T-cell (primary cell): ENCODE results near the gene ST8SIA3. TPM values are rescaled to one million over a fixed set of nuclear protein-coding genes. Genes with fewer than 3 reads are reported as not detected.
"Not testable (repeated sequence)": the region's sequence is repeated elsewhere in the genome, so short reads cannot be mapped to it uniquely, and the experiment has no call there.

Experiments used
- ATAC-seq, 4 experiments: fragments of 200-7000 bp in 3 of 4; fragments of 150-1000 bp in 1 of 4; cut with Tn5 transposase; replicated peaks in 1 of 4; 1 replicate in 3 of 4; 2 replicates in 1 of 4; pipeline ENCODE4 v1.10.0; 2021; ENCODE audit warnings: moderate library complexity in 3 of 4, mild to moderate bottlenecking in 2 of 4, moderate number of reproducible peaks in 1 of 4
- CTCF ChIA-PET, 2 donors: fragments of 300-600 bp; sonication (Branson Sonifier 250); formaldehyde crosslinking; loops; one replicate each; lab custom pipeline; 2022; ENCODE audit warnings: antibody characterized with exemption in 2 of 2; lab: Charles Lee
- POLR2A ChIA-PET, 2 donors: fragments of 300-600 bp; sonication (Branson Sonifier 250); formaldehyde crosslinking; loops; one replicate each; lab custom pipeline; 2022; ENCODE audit warnings: antibody characterized with exemption in 2 of 2; lab: Charles Lee
- DNase-seq, 35 experiments: peaks; one replicate each; pipeline versions ENCODE4 v3.0.0 to v3.0.0-alpha.2; 2013 to 2023
- H3K27ac ChIP-seq: one replicate; pipeline ENCODE4 v1.5.1; 2013; ENCODE audit warnings: low read length
- H3K27me3 ChIP-seq, 2 experiments: replicated peaks in 1 of 2; 1 replicate in 1 of 2; 2 replicates in 1 of 2; pipeline versions ENCODE4 v1.6.1 to v1.7.0; 2013; ENCODE audit warnings: low read length in 1 of 2, mixed read lengths in 1 of 2; ENCODE audit not compliant: control insufficient read depth in 2 of 2, insufficient read depth in 2 of 2; ENCODE audit errors: extremely low read depth in 1 of 2
- H3K36me3 ChIP-seq, 2 donors: 1 replicate in 1 of 2; 2 replicates in 1 of 2; pipeline versions ENCODE4 v1.6.1 to v1.7.0; 2013; ENCODE audit warnings: low read length in 1 of 2; ENCODE audit not compliant: control insufficient read depth in 2 of 2, insufficient read depth in 1 of 2; ENCODE audit errors: extremely low read depth in 1 of 2
- H3K4me1 ChIP-seq, 2 experiments: 1 replicate in 1 of 2; 2 replicates in 1 of 2; pipeline versions ENCODE4 v1.6.1 to v1.7.0; 2013; ENCODE audit warnings: low read length in 2 of 2, mixed read lengths in 1 of 2; ENCODE audit not compliant: insufficient read depth in 2 of 2, control insufficient read depth in 1 of 2; ENCODE audit errors: extremely low read depth in 1 of 2
- H3K4me3 ChIP-seq, 2 donors: 1 replicate in 1 of 2; 2 replicates in 1 of 2; pipeline versions ENCODE4 v1.5.1 to v1.7.0; 2013; ENCODE audit warnings: mild to moderate bottlenecking in 2 of 2, low read length in 1 of 2, moderate library complexity in 1 of 2; ENCODE audit not compliant: control insufficient read depth in 1 of 2; ENCODE audit errors: extremely low read depth in 1 of 2
- H3K9me3 ChIP-seq: 2 replicates; pipeline ENCODE4 v1.7.0; 2013
- H3K27ac Mint-ChIP-seq, 2 donors: one replicate each; pipeline ENCODE4 v1.8.0; 2020 to 2021; ENCODE audit warnings: mild to moderate bottlenecking in 2 of 2, mixed read lengths in 2 of 2
- H3K27me3 Mint-ChIP-seq, 2 donors: one replicate each; pipeline ENCODE4 v1.8.0; 2021 to 2022; ENCODE audit warnings: mixed read lengths in 2 of 2
- H3K36me3 Mint-ChIP-seq: one replicate; pipeline ENCODE4 v1.8.0; 2021; ENCODE audit warnings: mixed read lengths
- H3K4me1 Mint-ChIP-seq, 3 donors: one replicate each; pipeline ENCODE4 v1.8.0; 2020 to 2022; ENCODE audit warnings: mixed read lengths in 3 of 3, mild to moderate bottlenecking in 1 of 3
- H3K4me3 Mint-ChIP-seq, 3 donors: one replicate each; pipeline ENCODE4 v1.8.0; 2020 to 2022; ENCODE audit warnings: mild to moderate bottlenecking in 3 of 3, mixed read lengths in 3 of 3, moderate library complexity in 3 of 3
- H3K9me3 Mint-ChIP-seq, 3 donors: one replicate each; pipeline ENCODE4 v1.8.0; 2020 to 2022; ENCODE audit warnings: mixed read lengths in 3 of 3
- WGBS: methylation state at CpG from one replicate; pipeline ENCODE4 v1.1.5; 2013; ENCODE audit warnings: missing lambda C conversion rate; ENCODE audit not compliant: insufficient coverage; 5-methylcytosine and 5-hydroxymethylcytosine counted together
- total RNA-seq, 35 experiments: library from RNA in 6 of 35; stranded (reverse) in 6 of 35; fragments of 120-200 nt in 1 of 35; gene quantifications; one replicate each; pipeline versions ENCODE4 v1.2.1 to v1.2.4 and lab custom pipeline; 2013 to 2026

The ST8SIA3 gene
- total RNA-seq, 5 donors from 2014 or later (not counting 1 experiment from before 2014, with no cell fraction given) = not detected

- ChIA-PET CTCF (interaction anchor here in 1 of 2 donors (0.5 kb wide), 1 partner anchor 1139 kb away, joined by 3 read pairs; no protein-coding TSS in a partner anchor), POLR2A (no interaction called here)
- Mint-ChIP-seq H3K4me1 (no peaks in the 10 kb centered on the region), H3K27ac (no peak overlapping the region), H3K9me3 (peaks cover 0 to 5% (median 0%) of the 10 kb centered on the region in 3 donors), H3K27me3 (peaks cover 8 to 9% of the 10 kb centered on the region in 2 donors), H3K4me3 (no peak overlapping the region), H3K36me3 (no peaks in the 10 kb centered on the region)
- WGBS = 83% methylated on average over 2 of the region's 2 CpGs
- H3K4me3 ChIP-seq = no peak overlapping the region
- no peaks in the 10 kb centered on the region for H3K4me1 ChIP-seq
- DNase-seq (no peak), ATAC-seq (no peak)
- H3K9me3 ChIP-seq = no peaks in the 10 kb centered on the region
- no peaks in the 10 kb centered on the region for H3K36me3 ChIP-seq
- H3K27ac ChIP-seq = no peak overlapping the region
- H3K27me3 ChIP-seq = peaks cover 2 to 3% of the 10 kb centered on the region in 2 experiments
Measured at GRCh38 chr18:57376503-57376902, 24.1 kb downstream of the ST8SIA3 start.

GRCh38 chr18:57389271-57389670, 36.9 kb downstream of the ST8SIA3 start:
- Mint-ChIP-seq H3K27ac (no peak overlapping the region), H3K4me1 (no peaks in the 10 kb centered on the region), H3K4me3 (no peak overlapping the region), H3K27me3 (peaks cover 19 to 30% of the 10 kb centered on the region in 2 donors), H3K9me3 (peaks cover 0 to 8% (median 4%) of the 10 kb centered on the region in 3 donors), H3K36me3 (no peaks in the 10 kb centered on the region)
- DNase-seq = no peak
- Histone ChIP-seq H3K4me1 (no peaks in the 10 kb centered on the region), H3K4me3 (no peak overlapping the region), H3K9me3 (no peaks in the 10 kb centered on the region), H3K27ac (no peak overlapping the region), H3K36me3 (no peaks in the 10 kb centered on the region), H3K27me3 (peaks cover 0 to 8% of the 10 kb centered on the region in 2 experiments)
- 40% methylated on average over 1 of the region's 2 CpGs for WGBS
- POLR2A ChIA-PET = no interaction called here
- ATAC-seq = no peak
- CTCF ChIA-PET = no interaction called here

- Mint-ChIP-seq H3K4me1 (no peaks in the 10 kb centered on the region), H3K27me3 (peaks cover 19 to 30% of the 10 kb centered on the region in 2 donors), H3K4me3 (no peak overlapping the region), H3K36me3 (no peaks in the 10 kb centered on the region), H3K27ac (no peak overlapping the region), H3K9me3 (peaks cover 2 to 9% (median 5%) of the 10 kb centered on the region in 3 donors)
- Histone ChIP-seq H3K9me3 (no peaks in the 10 kb centered on the region), H3K4me3 (no peak overlapping the region), H3K27me3 (peaks cover 0 to 8% of the 10 kb centered on the region in 2 experiments), H3K4me1 (no peaks in the 10 kb centered on the region), H3K36me3 (no peaks in the 10 kb centered on the region), H3K27ac (no peak overlapping the region)
- DNase-seq = no peak
- WGBS = 50% methylated on average over 1 of the region's 3 CpGs
- ATAC-seq = no peak
- CTCF ChIA-PET = no interaction called here
- POLR2A ChIA-PET = interaction anchor here in 1 of 2 donors (0.5 kb wide), 1 partner anchor 50 kb away, joined by 3 read pairs; no protein-coding TSS in a partner anchor
Measured at GRCh38 chr18:57390044-57390443, 37.7 kb downstream of the ST8SIA3 start.

- no CpG with 5 or more reads among the region's 1 CpG for WGBS
- CTCF ChIA-PET, ATAC-seq, POLR2A ChIA-PET, H3K4me1 ChIP-seq, H3K36me3 ChIP-seq, H3K27me3 ChIP-seq, DNase-seq, H3K36me3 Mint-ChIP-seq, H3K4me3 Mint-ChIP-seq, H3K4me3 ChIP-seq, H3K27ac Mint-ChIP-seq, H3K27ac ChIP-seq, H3K4me1 Mint-ChIP-seq, H3K9me3 ChIP-seq: not testable (repeated sequence)
- Mint-ChIP-seq H3K9me3 (peaks cover 2 to 24% (median 20%) of the 10 kb centered on the region in 3 donors), H3K27me3 (peaks cover 9 to 25% of the 10 kb centered on the region in 2 donors)
Measured at GRCh38 chr18:57394749-57395148, 42.4 kb downstream of the ST8SIA3 start.

GRCh38 chr18:57396831-57397230, 44.5 kb downstream of the ST8SIA3 start:
- H3K27ac Mint-ChIP-seq, H3K27me3 ChIP-seq, H3K36me3 Mint-ChIP-seq, ATAC-seq, CTCF ChIA-PET, H3K4me1 ChIP-seq, H3K4me3 Mint-ChIP-seq, H3K36me3 ChIP-seq, POLR2A ChIA-PET, H3K4me3 ChIP-seq, H3K27ac ChIP-seq, H3K9me3 ChIP-seq, H3K4me1 Mint-ChIP-seq, DNase-seq: not testable (repeated sequence)
- Mint-ChIP-seq H3K9me3 (peaks cover 2 to 21% (median 20%) of the 10 kb centered on the region in 3 donors), H3K27me3 (peaks cover 7 to 21% of the 10 kb centered on the region in 2 donors)
- 100% methylated on average over 2 of the region's 7 CpGs for WGBS

- H3K36me3 Mint-ChIP-seq = no peaks in the 10 kb centered on the region
- 43% methylated on average over 1 of the region's 2 CpGs for WGBS
- ChIA-PET POLR2A (no interaction called here), CTCF (no interaction called here)
- peaks cover 4 to 22% of the 10 kb centered on the region in 2 donors for H3K27me3 Mint-ChIP-seq
- H3K27ac Mint-ChIP-seq = no peak overlapping the region
- Histone ChIP-seq H3K9me3 (no peaks in the 10 kb centered on the region), H3K4me3 (no peak overlapping the region), H3K27me3 (peaks cover 2 to 4% of the 10 kb centered on the region in 2 experiments), H3K4me1 (no peaks in the 10 kb centered on the region), H3K27ac (no peak overlapping the region), H3K36me3 (no peaks in the 10 kb centered on the region)
- H3K4me3 Mint-ChIP-seq = no peak overlapping the region
- no peak for ATAC-seq
- no peak for DNase-seq
- peaks cover 2 to 21% (median 20%) of the 10 kb centered on the region in 3 donors for H3K9me3 Mint-ChIP-seq
- H3K4me1 Mint-ChIP-seq = no peaks in the 10 kb centered on the region
Measured at GRCh38 chr18:57397440-57398132, 45.2 kb downstream of the ST8SIA3 start.
